Esophagus squamous epithelium (tissue), 5 donors: ENCODE measurements around the gene RCAN2. TPM values are rescaled to one million over a fixed set of nuclear protein-coding genes. Genes with fewer than 3 reads are reported as not detected.
A peak's percentile ranks its signal among the peaks of the same experiment; 100 is the strongest.

Experiments used
- DNase-seq: peaks from one replicate; lab custom pipeline; 2025; lab: John Stamatoyannopoulos, UW
- H3K27ac ChIP-seq, 4 donors: fragments of 200-600 bp; sonication (generic); one replicate each; pipeline ENCODE4 v1.5.1; 2016 to 2019; ENCODE audit warnings: mild to moderate bottlenecking in 1 of 4
- H3K27me3 ChIP-seq, 4 donors: fragments of 200-600 bp; sonication (generic); 1 replicate in 3 of 4; 2 replicates in 1 of 4; pipeline versions ENCODE4 v1.5.1 to v1.6.0; 2017 to 2021; ENCODE audit warnings: antibody characterized with exemption in 1 of 4
- H3K36me3 ChIP-seq, 3 donors: fragments of 200-600 bp; sonication (generic); one replicate each; pipeline ENCODE4 v1.5.1; 2016 to 2019
- H3K4me1 ChIP-seq, 3 donors: fragments of 200-600 bp; sonication (generic); one replicate each; pipeline ENCODE4 v1.5.1; 2017 to 2019
- H3K4me3 ChIP-seq, 4 donors: fragments of 200-600 bp; sonication (generic); 1 replicate in 3 of 4; 2 replicates in 1 of 4; pipeline ENCODE4 v1.5.1; 2016 to 2019; ENCODE audit warnings: mild to moderate bottlenecking in 2 of 4, moderate library complexity in 1 of 4
- H3K9me3 ChIP-seq, 3 donors: fragments of 200-600 bp; sonication (generic); one replicate each; pipeline ENCODE4 v1.5.1; 2016 to 2019
- CTCF ChIP-seq, 6 experiments: fragments of 450-650 bp in 4 of 6; fragments of 200-600 bp in 2 of 6; sonication (generic) in 2 of 6; IDR thresholded peaks; one replicate each; pipeline ENCODE4 v1.5.1; 2016 to 2019; ENCODE audit warnings: antibody characterized with exemption in 6 of 6, mild to moderate bottlenecking in 4 of 6, moderate library complexity in 4 of 6
- POLR2A ChIP-seq, 4 donors: fragments of 450-650 bp; IDR thresholded peaks; one replicate each; pipeline ENCODE4 v1.6.1; 2017; ENCODE audit warnings: antibody characterized with exemption in 4 of 4, mild to moderate bottlenecking in 4 of 4, moderate library complexity in 3 of 4
- WGBS, 2 donors: methylation state at CpG; one replicate each; pipeline ENCODE4 v1.1.5; 2018; 5-methylcytosine and 5-hydroxymethylcytosine counted together
- intact Hi-C: fragments of 100-400 bp; cut with DNase I; formaldehyde crosslinking; loops from one replicate; pipeline ENCODE4 v1.15.0; 2022
- total RNA-seq, 4 donors: library from RNA; depleted of rRNA; stranded (reverse); fragments of >200 nt; gene quantifications; one replicate each; pipeline ENCODE4 v1.1.0, GENCODE V29; 2016
- donor health status: DM: yes; HTN: yes; CAD: no.

The RCAN2 gene
- total RNA-seq, 4 donors from 2014 or later: 1.4 to 12.4 (median 4.0) TPM

- no peaks in the 10 kb centered on the region for H3K9me3 ChIP-seq
Measured at GRCh38 chr6:46233129-46233528, 258.1 kb downstream of the RCAN2 start.

GRCh38 chr6:46222286-46222685, 269.0 kb downstream of the RCAN2 start:
- Histone ChIP-seq H3K4me3 (no peak overlapping the region), H3K9me3 (no peaks in the 10 kb centered on the region), H3K4me1 (no peaks in the 10 kb centered on the region), H3K36me3 (no peaks in the 10 kb centered on the region), H3K27ac (no peak overlapping the region), H3K27me3 (no peaks in the 10 kb centered on the region)
- intact Hi-C loops: no loop called here
- WGBS, 2 donors: 36 to 50% methylated on average over 1 of the region's 1 CpG
- DNase-seq: no peak
- no peak for TF ChIP-seq POLR2A (IDR thresholded peaks at IDR 0.05)
- TF ChIP-seq CTCF (IDR thresholded peaks at IDR 0.05): no peak

More at GRCh38 chr6:46233129-46233528, 258.1 kb downstream of the RCAN2 start:
- WGBS, 2 donors: 94 to 96% methylated on average over 3 of the region's 3 CpGs
- H3K27me3 ChIP-seq: no peaks in the 10 kb centered on the region
- no peak overlapping the region for H3K4me3 ChIP-seq
- TF ChIP-seq CTCF (IDR thresholded peaks at IDR 0.05): no peak
- no peak for TF ChIP-seq POLR2A (IDR thresholded peaks at IDR 0.05)
- no peaks in the 10 kb centered on the region for H3K36me3 ChIP-seq
- H3K4me1 ChIP-seq: no peaks in the 10 kb centered on the region
- intact Hi-C loops: no loop called here
- no peak overlapping the region for H3K27ac ChIP-seq
- DNase-seq: no peak

- H3K9me3 ChIP-seq: no peaks in the 10 kb centered on the region
- no peak overlapping the region for H3K27ac ChIP-seq
- 47% methylated on average over 4 of the region's 4 CpGs for WGBS, 2 donors
- H3K4me3 ChIP-seq: no peak overlapping the region
- no peaks in the 10 kb centered on the region for H3K4me1 ChIP-seq
- intact Hi-C loops: no loop called here
- no peaks in the 10 kb centered on the region for H3K36me3 ChIP-seq
- H3K27me3 ChIP-seq: no peaks in the 10 kb centered on the region
- TF ChIP-seq CTCF (IDR thresholded peaks at IDR 0.05) (peak; percentile 44 to 68 (median 54)), POLR2A (IDR thresholded peaks at IDR 0.05) (no peak)
- DNase-seq: no peak
Measured at GRCh38 chr6:46221222-46221793, 269.9 kb downstream of the RCAN2 start.

DNA sequence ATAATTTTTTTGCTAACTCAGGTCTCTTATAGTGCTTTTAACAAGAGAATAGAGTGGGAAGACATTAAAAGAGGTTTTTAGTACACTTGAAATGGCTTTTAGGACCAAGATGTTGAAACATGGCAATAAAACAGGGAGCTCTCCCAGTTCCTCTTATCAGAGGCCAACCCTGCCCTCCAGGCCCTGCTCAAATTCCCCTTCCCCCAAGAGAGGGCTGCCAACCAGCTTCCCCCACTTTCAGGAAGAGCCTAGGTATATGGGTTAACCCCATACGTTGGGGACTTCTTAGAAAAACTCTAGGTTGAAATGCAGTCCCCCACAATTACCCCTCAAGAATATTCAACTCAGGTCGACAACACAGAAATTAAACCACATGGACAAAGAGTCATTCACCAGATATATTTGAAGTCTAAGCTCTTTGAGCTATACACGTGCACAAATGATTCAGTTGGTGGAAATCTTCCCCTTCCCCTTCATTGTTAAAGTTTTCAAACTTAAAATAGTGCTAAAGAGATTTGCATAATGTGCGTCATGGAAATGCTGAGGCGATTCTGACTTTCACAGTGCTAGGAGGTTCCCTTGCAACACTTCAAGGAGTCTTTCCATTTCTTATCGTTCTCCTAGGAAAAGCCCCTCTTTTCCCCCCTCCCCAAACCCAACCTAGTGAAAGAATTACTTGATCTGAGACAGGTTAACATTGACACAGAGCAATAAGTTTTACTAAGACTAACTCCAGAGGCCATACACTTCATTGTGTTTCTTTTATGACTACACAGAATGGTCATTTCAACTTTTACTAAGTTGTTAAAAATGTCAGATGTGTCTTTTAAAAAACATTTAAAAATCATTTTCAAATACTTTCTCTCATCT, 270.7 kb downstream of the RCAN2 start:
- TF ChIP-seq POLR2A (IDR thresholded peaks at IDR 0.05) (no peak), CTCF (IDR thresholded peaks at IDR 0.05) (no peak)
- no peaks in the 10 kb centered on the region for H3K4me1 ChIP-seq
- DNase-seq: no peak
- no peaks in the 10 kb centered on the region for H3K36me3 ChIP-seq
- 47 to 48% methylated on average over 6 of the region's 6 CpGs for WGBS, 2 donors
- H3K27ac ChIP-seq: no peak overlapping the region
- no peaks in the 10 kb centered on the region for H3K27me3 ChIP-seq
- intact Hi-C loops: no loop called here
- H3K9me3 ChIP-seq: no peaks in the 10 kb centered on the region
- H3K4me3 ChIP-seq: no peak overlapping the region

DNA sequence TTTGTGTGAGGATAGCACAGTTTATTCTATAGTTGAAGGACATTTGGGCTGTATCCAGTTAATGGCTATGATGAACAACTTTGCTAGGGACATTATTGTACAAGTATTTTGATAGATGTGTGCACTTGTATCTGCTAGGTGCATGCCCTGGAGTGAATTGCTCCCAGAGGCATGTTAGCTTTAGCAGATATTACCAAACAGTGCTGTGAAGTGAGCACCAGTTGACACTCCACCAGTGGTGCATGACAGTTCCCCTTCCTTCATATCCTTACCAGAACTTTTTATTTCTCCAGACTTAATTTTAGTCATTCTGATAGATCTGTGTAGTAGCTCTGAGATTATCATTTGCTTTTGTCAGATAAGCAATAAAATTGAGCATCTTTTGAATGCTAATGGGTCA, 271.6 kb downstream of the RCAN2 start:
- no peak for DNase-seq
- intact Hi-C loops: no loop called here
- no peaks in the 10 kb centered on the region for H3K9me3 ChIP-seq

More for the DNA sequence above, 271.6 kb downstream of the RCAN2 start:
- Histone ChIP-seq H3K27me3 (no peaks in the 10 kb centered on the region), H3K36me3 (no peaks in the 10 kb centered on the region), H3K27ac (no peak overlapping the region), H3K4me1 (no peaks in the 10 kb centered on the region), H3K4me3 (no peak overlapping the region)
- TF ChIP-seq CTCF (IDR thresholded peaks at IDR 0.05): no peak
- TF ChIP-seq POLR2A (IDR thresholded peaks at IDR 0.05): no peak
